Stomach (tissue), 4 donors: ENCODE results near the gene RALGAPA2.

Experiments
- CTCF ChIP-seq, 7 experiments: fragments of 450-650 bp in 4 of 7; fragments of 200-600 bp in 3 of 7; sonication (generic) in 3 of 7; IDR thresholded peaks; one replicate each; pipeline ENCODE4 v1.5.1; 2016 to 2019; ENCODE audit warnings: antibody characterized with exemption in 7 of 7, control low read depth in 2 of 7, mild to moderate bottlenecking in 1 of 7
- POLR2A ChIP-seq, 4 donors: fragments of 450-650 bp; IDR thresholded peaks; one replicate each; pipeline ENCODE4 v1.6.1; 2016; ENCODE audit warnings: antibody characterized with exemption in 4 of 4, control low read depth in 2 of 4, mild to moderate bottlenecking in 1 of 4, moderate library complexity in 1 of 4

GRCh38 chr20:20367575-20368417 lies 344.6 kb downstream of the RALGAPA2 start, which contains the start of gene INSM1:
- TF ChIP-seq POLR2A (IDR thresholded peaks at IDR 0.05) = no peak
- no peak for TF ChIP-seq CTCF (IDR thresholded peaks at IDR 0.05)
